Measurements from ENCODE around the gene DDX53.

DDX53 gene

DNA sequence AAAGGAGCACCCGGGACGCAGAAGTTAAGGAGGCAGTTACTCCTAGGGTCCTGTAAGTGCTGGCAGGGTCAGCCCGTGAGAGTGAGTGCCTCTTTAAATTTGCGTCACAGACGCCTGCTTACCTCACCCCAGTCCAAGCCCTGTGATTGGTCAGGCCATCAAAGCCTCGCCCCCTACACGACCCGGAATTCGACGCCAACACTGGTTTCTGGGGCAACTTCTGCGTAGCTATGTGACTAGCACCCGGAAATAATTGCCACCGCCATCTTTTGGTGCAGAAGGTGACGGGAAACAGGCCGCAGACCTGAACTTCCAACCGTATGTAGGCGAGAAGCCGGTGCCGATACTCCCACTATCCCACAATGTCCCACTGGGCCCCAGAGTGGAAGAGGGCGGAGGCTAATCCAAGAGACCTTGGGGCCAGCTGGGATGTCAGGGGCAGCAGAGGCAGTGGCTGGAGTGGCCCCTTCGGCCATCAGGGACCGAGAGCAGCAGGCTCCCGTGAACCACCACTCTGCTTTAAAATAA, at the start of gene DDX53:
Gene DDX53 (plus strand): TSS at position 265 of the 528 bp plus-strand sequence. CDS start 98 bp downstream, at position 363.
- no peak for DNase-seq (ENCODE audit: low spot score)

DNA sequence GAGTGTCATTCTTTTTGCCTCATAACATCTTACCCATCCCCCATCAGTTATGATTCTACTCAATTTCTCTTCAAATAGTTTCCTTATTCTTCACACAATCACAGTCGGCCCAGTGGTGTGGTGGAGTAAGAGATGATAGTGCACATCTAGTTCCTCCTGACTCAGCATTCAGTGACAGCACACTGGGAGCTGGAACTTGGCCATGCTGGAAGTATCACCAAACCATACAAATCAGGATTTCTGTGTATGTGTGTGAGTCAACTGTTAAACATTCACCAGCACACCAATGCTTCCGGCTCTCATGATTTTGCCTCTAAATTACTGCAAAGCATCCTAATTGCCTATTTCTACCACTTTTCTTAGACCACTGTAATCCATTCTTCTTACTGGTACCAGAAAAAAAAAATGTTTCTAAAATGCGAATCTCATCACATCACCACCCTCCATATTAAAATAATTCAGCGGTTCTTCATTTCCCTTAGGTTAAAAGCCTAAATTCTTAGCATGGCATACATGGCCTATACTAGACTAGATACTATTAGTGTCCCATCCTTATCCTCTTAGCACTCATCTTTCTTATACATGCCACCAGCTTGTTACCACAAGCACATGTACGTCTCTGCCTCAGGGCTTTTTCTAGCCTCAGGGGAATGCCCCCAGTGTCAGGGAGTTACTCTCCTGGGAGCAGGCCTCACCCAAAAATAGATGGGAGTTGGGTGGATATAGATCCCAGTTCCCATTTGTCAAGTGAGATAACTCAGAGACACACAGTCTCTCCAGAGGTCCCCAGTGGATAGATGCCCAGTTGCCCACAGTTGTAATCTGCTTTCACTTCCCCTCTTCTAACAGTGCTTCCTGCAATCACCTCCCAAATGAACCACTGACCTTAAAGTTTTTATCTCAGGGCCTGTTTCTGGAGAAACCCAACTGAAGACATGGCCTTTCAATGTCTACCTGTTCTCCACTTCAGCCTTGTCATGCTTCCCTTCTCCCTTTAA, 49.2 kb upstream of the DDX53 start:
- DNase-seq (ENCODE audit: low spot score) = no peak

DNA sequence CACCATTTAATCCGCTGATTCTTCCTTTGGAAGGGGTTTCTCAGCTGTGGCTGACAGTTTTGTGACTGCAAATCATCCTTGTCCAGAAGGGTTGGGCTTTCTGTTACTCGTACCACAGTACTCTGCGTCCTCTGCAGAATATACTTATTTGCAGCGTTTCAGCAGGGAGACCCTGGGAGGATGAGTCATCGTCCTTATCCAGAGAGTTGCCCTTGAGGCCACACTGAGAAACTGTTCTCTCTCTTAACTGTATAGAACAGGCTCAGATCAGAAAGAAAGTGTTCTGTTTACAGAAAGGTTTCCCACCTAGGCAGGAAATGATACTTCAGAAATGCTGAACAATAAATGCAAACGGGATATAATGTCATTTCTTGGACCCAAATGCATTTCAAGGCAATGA, 47.8 kb upstream of the DDX53 start:
- no peak for DNase-seq (ENCODE audit: low spot score)

DNA sequence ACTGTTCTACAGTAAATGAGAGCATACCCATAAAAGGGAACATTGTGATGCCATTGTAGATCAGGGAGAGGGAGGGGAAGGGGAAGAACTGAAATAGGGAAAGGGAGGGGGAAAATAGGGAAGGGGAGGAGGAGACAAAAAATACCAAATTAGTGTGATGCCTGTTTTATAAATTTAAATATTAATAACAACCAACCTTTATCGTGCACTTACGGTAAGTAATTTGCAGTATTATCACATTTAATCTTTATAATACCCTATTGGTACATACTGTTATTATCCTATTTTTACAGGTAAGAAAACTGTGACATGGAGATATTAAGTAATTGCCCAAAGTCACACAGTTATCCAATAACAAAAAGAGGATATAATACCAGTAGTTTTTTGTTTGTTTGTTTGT, 41.5 kb upstream of the DDX53 start:
- DNase-seq (ENCODE audit: low spot score) = no peak

DNA sequence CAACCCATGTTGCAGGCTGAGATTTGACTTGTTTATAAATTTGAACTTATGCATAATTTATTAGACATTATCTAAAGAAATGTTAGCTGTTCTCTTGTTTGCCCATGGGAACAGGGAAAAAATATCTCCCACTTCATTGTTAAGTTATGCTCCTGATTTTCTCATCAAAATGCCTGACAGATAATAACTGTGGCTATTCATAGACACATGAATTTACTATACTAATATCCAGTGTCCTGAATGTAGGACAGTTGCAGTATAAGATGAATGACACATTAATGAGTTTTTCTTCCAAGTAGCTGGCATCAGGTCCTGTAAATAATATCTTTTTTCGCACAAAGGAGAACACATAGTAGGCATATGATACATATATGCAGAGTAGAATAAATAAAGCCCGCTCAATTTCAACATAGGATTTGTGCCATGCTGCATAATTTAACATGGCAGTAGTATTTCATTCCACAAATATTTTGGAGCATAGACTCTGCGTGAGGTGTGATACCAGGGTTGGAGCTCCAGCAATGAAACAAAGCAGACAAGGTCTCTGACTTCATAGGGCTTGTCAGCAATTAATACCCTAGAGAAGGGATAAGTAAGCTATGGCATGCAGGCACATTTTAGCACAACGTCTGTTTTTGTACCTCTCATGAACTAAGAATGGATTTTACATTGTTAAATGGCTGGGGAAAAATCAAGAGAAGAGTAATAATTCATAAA, 40.4 kb upstream of the DDX53 start:
- no peak for DNase-seq (ENCODE audit: low spot score)

DNA sequence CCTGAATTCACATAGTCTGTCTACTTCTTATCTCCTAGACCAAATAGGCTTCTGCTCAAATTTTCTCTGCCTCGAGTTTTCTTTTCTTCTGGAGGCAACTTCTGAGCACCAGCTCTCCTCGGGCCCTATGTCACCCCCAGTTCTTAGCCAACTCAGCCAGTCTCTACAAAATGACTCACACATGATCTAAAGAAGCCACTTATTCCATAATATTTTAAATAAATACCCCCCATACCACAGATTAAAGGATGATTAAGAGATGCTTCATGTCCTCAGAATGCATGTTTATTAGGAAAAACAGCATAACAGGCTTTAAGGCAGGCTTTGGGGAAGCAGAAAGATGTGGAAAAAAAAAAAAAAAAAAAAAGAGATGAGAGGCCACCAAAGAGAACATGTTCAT, 36.6 kb upstream of the DDX53 start:
- DNase-seq (ENCODE audit: low spot score) = no peak

DNA sequence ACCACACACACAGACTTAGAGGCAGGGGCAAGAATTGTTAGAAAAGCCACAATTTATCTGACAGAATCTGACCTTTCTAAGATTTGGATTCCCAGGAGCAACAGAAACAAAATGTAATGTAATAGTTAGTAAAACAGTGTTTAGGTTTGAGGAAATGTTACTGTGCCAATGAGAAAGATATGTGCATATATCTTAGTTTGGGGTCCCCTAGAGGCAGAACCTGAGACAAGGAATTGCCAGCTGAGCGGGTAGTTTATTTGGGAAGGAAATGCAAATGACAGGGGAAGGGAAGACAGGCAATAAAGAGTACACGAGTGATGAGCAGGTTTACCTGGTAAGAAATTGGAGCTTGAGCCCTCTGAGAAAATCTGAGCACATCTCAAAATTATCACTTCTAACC, 31.3 kb upstream of the DDX53 start:
- no peak for DNase-seq (ENCODE audit: low spot score)

DNA sequence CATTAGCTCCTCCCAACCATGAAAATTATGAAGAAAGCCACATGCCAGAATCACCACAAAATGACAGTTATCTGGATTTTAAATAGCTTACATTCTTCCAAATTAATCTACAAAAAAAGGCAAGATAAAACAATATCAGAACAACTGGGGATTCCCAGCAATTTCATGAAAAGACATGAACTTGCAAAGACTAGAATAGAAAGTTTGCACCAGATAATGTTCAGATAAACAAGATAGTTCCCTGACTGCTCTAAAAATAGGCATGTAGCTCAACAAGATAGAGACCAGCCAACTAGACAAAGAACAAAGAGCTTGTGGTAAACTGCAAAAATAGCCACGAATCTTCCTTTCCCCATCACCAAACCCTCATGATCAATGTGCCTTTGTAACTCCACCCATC, 30.3 kb upstream of the DDX53 start:
- no peak for DNase-seq (ENCODE audit: low spot score)

DNA sequence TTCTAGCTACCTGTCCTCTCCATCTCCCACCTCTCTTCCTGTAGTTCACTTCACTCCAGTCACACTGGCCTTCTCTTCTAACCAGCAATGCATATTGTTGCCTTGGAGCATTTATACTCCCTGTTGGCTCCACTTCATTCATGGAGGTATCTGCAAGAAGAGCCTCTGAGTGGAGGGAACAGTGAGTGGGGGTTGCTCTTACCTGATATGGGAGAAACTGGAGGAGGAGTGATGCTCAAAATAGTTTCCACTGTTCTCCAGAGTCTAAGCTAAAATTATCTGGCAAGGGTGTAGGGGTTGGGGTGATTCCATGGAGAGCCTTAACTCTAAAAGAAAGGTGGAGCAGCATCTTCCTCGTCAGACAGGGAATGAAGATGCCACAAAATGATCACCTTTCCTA, 28.9 kb upstream of the DDX53 start:
- DNase-seq (ENCODE audit: low spot score) = no peak

DNA sequence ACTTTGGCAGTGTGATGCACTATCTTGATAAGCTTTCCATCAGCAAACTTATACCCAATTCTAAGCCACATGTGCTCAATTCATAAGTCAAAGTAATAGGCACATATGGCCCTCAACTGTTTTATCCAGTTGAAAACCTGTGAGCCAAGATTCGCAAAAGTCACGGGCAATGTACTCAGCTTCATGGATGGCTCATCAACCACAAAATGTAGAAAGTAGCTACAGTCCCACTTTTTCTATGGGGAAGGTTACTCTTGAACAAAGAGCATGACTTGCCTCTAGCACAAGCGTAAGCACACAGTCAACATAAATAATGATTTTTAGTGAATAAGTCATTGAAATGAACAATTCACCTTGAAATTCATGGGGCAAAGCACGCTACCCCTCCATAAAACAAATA, 25.1 kb upstream of the DDX53 start:
- no peak for DNase-seq (ENCODE audit: low spot score)

DNA sequence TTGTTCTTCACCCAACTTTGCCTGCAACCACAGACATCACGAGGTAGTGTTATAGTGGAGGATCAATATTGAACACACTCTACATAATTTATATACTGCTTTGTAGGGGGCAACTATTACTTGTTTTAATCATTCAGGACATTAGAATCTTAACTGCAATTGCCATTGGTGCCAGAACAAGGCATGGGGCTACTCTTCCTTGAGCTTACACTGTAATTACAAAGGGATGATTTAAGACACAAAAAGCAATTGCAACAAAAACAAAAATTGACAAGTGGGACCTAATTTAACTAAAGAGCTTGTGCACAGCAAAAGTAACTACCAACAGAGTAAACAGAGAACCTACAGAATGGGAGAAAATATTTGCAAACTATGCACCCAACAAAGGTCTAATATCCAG, 24.0 kb upstream of the DDX53 start:
- DNase-seq (ENCODE audit: low spot score) = no peak

DNA sequence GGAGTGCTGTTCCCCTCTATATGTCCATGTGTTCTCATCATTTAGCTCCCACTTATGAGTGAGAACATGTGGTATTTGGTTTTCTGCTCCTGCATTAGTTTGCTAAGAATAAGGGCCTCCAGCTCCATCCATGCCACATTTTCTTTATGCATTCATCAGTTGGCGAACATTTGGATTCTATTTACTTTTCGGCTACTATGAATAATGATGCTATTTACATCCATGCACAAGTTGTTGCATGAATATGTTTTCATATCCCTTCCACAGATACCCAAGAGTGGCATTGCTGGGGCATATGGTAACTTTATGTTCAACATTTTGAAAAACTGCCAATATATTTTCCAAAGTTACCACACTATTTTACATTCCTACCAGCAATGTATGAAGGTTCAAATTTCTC, 13.8 kb upstream of the DDX53 start:
- DNase-seq (ENCODE audit: low spot score) = no peak

DNA sequence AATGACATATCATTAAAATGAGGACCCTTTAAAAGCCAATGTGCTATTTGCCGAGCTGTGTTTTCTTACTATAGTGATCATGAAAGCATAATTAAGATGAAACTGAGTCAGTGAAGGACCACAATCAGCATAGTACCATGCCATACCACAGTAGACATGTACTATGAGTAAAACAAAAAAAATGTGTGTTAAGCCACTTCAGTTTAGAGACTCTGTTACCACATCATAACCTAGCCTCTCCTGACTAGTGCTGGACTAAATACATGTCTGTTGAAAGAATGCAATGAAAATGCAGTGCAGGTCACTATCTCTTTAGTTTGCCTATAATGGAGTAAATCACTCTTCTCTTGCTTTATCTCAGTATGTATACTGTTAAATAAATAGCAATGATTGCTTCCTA, 12.3 kb upstream of the DDX53 start:
- no peak for DNase-seq (ENCODE audit: low spot score)

DNA sequence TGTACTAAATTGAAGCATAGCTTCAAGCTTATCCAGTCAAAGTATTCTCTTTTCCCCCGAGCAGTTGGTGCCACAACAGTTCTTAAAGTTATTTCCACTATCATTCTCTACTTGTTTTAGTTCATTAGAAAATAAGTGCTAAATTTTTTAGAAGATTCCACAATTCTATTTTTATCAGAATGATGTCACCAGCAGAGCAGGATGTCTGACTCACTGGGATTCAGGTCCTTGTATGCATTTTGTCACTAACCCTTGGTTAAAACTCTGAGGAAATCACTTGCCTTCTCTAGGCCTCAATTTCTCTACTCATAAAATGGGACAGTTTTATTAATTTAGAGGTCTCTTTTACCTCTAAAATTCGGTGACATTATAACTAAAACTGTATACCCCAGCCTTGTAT, 3.4 kb downstream of the DDX53 start:
- DNase-seq (ENCODE audit: low spot score) = no peak

DNA sequence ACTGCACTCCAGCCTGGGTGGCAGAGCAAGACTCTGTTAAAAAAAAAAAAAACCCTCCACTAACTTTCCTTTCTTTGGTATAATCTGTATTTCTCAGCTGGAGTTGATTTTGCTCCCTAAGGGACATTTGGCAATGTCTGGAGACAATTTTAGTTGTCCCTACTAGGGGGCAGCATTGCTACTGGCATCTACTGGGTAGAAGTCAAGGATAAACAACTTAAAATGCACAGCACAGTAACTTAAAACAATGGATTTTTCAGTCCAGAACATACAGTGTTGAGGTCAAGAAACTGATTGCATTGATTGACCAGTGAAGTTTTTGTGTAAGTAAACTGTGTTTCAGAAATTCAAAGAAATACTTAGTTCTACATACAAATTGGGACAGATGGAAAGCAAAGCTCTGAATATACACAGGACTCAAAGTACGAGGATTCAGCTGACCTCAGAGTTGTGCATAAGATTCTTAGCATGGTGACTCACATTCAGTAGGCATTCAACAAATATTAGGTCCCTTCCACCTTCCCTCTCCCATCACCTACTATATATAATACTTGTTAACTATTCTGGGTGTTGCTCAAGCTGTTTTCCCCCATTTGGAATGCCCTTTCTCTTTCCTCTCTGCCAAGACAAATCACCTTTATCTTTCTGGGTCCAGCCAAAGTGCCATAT, 8.8 kb downstream of the DDX53 start:
- DNase-seq (ENCODE audit: low spot score) = no peak

DNA sequence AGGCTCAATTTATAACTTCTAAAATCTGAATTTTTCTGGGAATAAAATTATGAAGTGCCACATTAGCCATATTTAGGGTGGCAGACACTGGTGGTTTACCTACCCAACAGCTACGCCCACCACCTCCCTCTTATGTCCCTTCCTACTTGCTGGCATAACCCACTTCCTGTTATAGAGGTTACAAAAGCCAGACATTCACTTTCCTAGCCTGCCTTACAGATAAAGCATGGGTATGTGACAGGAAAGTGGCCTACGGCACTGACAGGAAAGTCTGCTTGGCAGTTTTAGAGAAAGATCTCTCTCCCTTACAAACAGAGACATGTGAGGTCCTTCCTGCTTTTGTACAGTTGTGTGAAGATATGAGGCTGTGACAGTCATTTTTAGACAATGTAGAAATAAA, 12.4 kb downstream of the DDX53 start:
- no peak for DNase-seq (ENCODE audit: low spot score)

DNA sequence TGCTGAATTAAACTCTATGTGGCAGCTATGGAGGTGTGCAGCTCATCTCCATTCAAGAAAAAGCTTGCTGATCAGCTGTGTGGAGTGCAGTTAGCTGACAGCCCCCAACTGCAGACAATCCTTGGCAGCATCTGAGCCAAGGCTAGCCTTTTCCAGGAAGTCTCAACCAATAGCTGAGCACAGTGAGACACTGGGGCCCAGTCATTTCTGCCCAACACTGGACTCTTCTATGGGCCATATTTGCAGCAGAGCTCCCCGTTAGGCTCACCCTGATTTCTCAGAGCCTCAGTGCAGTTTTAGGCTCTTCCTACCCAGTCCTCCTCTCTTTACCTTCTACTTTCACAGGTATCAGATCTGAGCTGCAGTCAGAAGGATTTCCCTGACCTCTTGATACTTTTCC, 12.9 kb downstream of the DDX53 start:
- no peak for DNase-seq (ENCODE audit: low spot score)

DNA sequence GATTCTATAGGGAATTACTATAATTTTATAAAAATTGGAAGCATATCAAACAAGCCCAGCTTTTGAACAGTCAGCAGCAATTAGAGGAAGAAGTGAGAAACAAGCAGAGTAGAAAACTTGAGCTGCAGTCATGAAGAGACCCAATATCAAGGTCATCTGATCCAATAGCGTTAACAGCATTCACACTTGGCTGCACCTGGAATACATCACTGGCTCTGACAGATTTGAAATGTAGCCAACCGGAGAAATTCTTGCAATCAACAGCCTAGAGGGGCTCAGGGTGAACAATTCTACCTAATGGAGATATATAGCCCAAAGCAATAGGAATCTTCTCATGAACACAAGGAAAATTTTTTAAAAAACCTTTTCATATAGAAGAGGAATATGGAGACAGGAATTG, 13.6 kb downstream of the DDX53 start:
- no peak for DNase-seq (ENCODE audit: low spot score)

DNA sequence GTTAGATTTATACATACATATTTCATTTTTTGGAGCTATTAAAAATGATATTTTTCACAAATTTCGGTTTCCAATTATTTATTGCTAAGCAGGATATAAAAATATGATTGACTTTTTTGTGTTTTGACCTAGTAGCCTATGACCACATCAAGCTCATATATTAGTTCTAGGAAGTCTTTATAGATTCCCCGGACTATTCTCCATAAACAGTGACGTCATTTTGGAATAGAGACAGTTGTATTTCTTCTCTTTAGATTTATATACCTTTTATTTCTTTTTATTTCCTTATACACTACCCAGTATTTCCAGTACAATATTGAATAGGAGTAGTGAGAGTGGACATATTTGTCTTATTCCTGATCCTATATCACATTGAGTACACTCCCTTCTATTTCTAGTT, 31.8 kb downstream of the DDX53 start:
- DNase-seq (ENCODE audit: low spot score) = no peak

DNA sequence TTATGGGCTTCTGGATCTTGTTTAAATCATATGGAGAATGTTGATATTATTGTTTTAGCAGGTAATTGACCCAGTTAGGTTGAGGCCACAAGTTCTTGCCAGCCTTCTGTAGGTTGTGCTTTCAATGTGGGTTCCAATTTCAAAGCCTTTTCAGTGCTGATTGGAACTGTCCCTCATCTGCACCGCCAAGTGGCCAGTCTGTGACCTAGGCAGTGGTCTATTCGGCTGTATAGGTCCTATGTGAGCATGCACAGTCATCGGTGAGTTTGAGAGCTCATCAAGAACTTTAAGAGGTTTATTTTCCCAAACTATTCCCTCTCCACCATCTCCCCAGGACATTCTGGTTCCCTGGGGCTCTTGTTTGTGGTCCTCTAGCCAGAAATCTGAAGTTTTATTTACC, 35.7 kb downstream of the DDX53 start:
- DNase-seq (ENCODE audit: low spot score) = no peak

DNA sequence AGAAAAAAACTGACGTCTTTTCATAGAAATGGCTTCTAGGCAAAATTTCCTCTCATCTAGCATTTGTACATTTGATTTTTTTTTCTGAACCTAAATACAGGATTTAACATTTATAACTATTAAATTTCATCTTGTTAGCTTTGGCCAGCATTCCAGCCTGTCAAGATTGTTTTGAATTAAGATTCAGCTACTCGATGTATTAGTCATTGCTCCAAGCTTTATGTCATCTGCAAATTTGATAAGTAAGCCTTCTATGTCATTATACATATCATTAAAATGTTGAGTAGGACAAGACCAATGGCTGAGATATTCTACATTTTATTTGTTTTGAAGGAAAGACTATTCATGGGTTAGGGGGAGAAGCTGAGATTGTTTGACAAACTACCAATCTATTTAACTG, 46.7 kb downstream of the DDX53 start:
- DNase-seq (ENCODE audit: low spot score) = no peak

DNA sequence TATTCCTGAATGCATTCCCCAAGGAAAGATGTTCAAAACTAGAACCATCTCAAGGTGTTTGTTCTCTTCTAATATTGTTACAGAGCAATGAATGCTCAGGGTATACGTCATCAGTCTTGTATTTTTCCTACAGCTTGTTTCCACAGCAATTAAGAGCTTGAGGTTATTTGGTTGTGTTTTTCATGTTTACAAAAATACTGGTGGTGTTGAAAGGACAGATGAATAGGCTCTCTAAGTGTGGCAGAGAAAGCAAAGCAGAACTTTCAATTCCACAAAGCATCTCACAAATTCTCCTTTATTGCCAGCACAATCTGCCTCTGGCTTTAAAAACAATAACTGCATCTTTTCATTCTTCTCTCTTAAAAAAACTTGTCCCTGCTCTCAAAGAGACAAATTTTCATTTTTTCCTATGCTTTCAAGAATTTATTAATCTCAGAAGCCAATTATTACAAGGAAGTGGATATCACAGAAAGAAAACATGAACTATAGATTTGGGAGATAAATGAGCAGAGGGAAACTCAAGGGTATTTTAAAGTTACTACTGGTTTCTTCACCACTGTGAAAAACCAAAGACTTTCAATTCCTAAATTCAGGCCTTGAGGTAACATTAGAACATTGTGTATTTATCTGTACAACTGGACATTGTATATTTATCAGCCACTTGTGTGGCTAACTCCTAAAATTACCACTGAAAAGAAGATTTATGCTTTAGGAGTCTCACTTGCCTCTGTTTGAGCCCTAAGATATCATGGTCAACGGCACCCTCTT, 49.2 kb downstream of the DDX53 start:
- DNase-seq (ENCODE audit: low spot score) = no peak
